NT2/D1 (cell line): ENCODE measurements around the gene MAGED4.

Experiments
- DNase-seq: peaks from one replicate; pipeline ENCODE4 v3.0.0-alpha.2; 2011; ENCODE audit warnings: low read depth, low spot score
- H3K27me3 ChIP-seq: 2 replicates; pipeline ENCODE4 v1.6.0; 2011; ENCODE audit warnings: mild to moderate bottlenecking; ENCODE audit not compliant: insufficient read length, insufficient read depth
- H3K36me3 ChIP-seq: 2 replicates; pipeline ENCODE4 v1.6.1; 2011; ENCODE audit warnings: mild to moderate bottlenecking, low read length, mixed read lengths; ENCODE audit not compliant: insufficient read depth, insufficient read length
- H3K4me1 ChIP-seq: 2 replicates; pipeline ENCODE4 v1.5.1; 2011; ENCODE audit not compliant: insufficient read depth, insufficient read length
- H3K4me3 ChIP-seq: 2 replicates; pipeline ENCODE4 v1.5.1; 2011; ENCODE audit warnings: low read depth; ENCODE audit not compliant: insufficient read length
- H3K9ac ChIP-seq: 2 replicates; pipeline ENCODE4 v1.6.0; 2011; ENCODE audit warnings: low read depth; ENCODE audit not compliant: insufficient read length
- H3K9me3 ChIP-seq: 2 replicates; pipeline ENCODE4 v1.5.1; 2011; ENCODE audit warnings: mild to moderate bottlenecking, low read length; ENCODE audit not compliant: insufficient read depth
- SUZ12 ChIP-seq: IDR thresholded peaks from 2 replicates; pipeline ENCODE4 v1.6.1; 2011; ENCODE audit not compliant: insufficient read length, insufficient read depth; ENCODE audit errors: extremely low read depth
- YY1 ChIP-seq: IDR thresholded peaks from 2 replicates; pipeline ENCODE4 v1.6.1; 2011; ENCODE audit not compliant: insufficient read length, insufficient read depth
- ZNF274 ChIP-seq: IDR thresholded peaks from 2 replicates; pipeline ENCODE4 v1.6.1; 2011; ENCODE audit warnings: mild to moderate bottlenecking, low read depth, low read length

Gene MAGED4

GRCh38 chrX:52213276-52213675 lies 28.6 kb downstream of the MAGED4 start:
- H3K9me3 ChIP-seq = no peaks in the 10 kb centered on the region
- no peak overlapping the region for H3K4me3 ChIP-seq
- H3K36me3 ChIP-seq = no peaks in the 10 kb centered on the region
- H3K27me3 ChIP-seq = no peaks in the 10 kb centered on the region
- no peak overlapping the region for H3K9ac ChIP-seq
- H3K4me1 ChIP-seq = no peaks in the 10 kb centered on the region
- DNase-seq = no peak
- no peak for TF ChIP-seq YY1
- no peak for TF ChIP-seq ZNF274
- TF ChIP-seq SUZ12 = no peak

GRCh38 chrX:52216541-52216940 lies 31.9 kb downstream of the MAGED4 start:
- Histone ChIP-seq H3K4me3 (no peak overlapping the region), H3K4me1 (no peaks in the 10 kb centered on the region), H3K9me3 (peaks cover 12% of the 10 kb centered on the region; the same call in 1 of the 2 replicates), H3K27me3 (no peaks in the 10 kb centered on the region), H3K9ac (no peak overlapping the region), H3K36me3 (no peaks in the 10 kb centered on the region)
- TF ChIP-seq SUZ12 (no peak), ZNF274 (no peak), YY1 (no peak)
- no peak for DNase-seq

GRCh38 chrX:52217494-52218160 lies 32.9 kb downstream of the MAGED4 start:
- Histone ChIP-seq H3K4me3 (no peak overlapping the region), H3K9me3 (peaks cover 12% of the 10 kb centered on the region; the same call in 1 of the 2 replicates), H3K36me3 (no peaks in the 10 kb centered on the region), H3K27me3 (no peaks in the 10 kb centered on the region), H3K4me1 (no peaks in the 10 kb centered on the region), H3K9ac (no peak overlapping the region)
- peak; percentile 20 for DNase-seq
- TF ChIP-seq YY1 = no peak
- no peak for TF ChIP-seq ZNF274
- TF ChIP-seq SUZ12 = no peak

- no peak for TF ChIP-seq ZNF274
- Histone ChIP-seq H3K27me3 (no peaks in the 10 kb centered on the region), H3K9ac (no peak overlapping the region), H3K36me3 (no peaks in the 10 kb centered on the region), H3K4me3 (no peak overlapping the region), H3K9me3 (peaks cover 12% of the 10 kb centered on the region; the same call in 1 of the 2 replicates), H3K4me1 (no peaks in the 10 kb centered on the region)
- DNase-seq = no peak
These were observed 36.2 kb downstream of the MAGED4 start for GRCh38 chrX:52220936-52221335.
